Caco-2 (cell line): ENCODE data around the gene KRTAP10-6. TPM values are rescaled to one million over a fixed set of nuclear protein-coding genes. Genes with fewer than 3 reads are reported as not detected.

Experiments used
- BruUV-seq: library from RNA; stranded (reverse); fragments of 400-500 nt; replicated peaks from 2 replicates; lab custom pipeline; 2021; lab: Mats Ljungman, UMichigan
- CTCF ChIA-PET: fragments of 300-600 bp; sonication (Branson Sonifier 250); formaldehyde crosslinking; loops from one replicate; lab custom pipeline; 2022; ENCODE audit warnings: antibody characterized with exemption; lab: Charles Lee
- POLR2A ChIA-PET: fragments of 300-600 bp; sonication (Branson Sonifier 250); formaldehyde crosslinking; loops from one replicate; lab custom pipeline; 2022; ENCODE audit warnings: antibody characterized with exemption; lab: Charles Lee
- DNase-seq, 2 experiments: peaks; one replicate each; pipeline versions ENCODE4 v3.0.0 to v3.0.0-alpha.2; 2020 to 2022
- H3K27me3 ChIP-seq: replicated peaks from 2 replicates; pipeline ENCODE4 v1.6.0; 2011; ENCODE audit warnings: low read length; ENCODE audit not compliant: control insufficient read depth, insufficient read depth
- H3K36me3 ChIP-seq: 2 replicates; pipeline ENCODE4 v1.5.1; 2011; ENCODE audit warnings: low read length; ENCODE audit not compliant: control insufficient read depth, insufficient read depth
- H3K4me1 ChIP-seq: fragments of 250-450 bp; sonication (Bioruptor Pico); 2 replicates; pipeline ENCODE4 v1.5.1; 2020; ENCODE audit warnings: mild to moderate bottlenecking
- H3K4me3 ChIP-seq: 2 replicates; pipeline ENCODE4 v1.5.1; 2011; ENCODE audit warnings: low read depth, mild to moderate bottlenecking, control low read depth, low read length
- H3K9me3 ChIP-seq: fragments of 250-450 bp; sonication (Bioruptor Pico); 2 replicates; pipeline ENCODE4 v1.5.1; 2020; ENCODE audit warnings: mild to moderate bottlenecking, moderate library complexity
- H3K27ac Mint-ChIP-seq: one replicate; pipeline ENCODE4 v1.8.0; 2022; ENCODE audit warnings: mixed read lengths; ENCODE audit not compliant: unreplicated experiment
- H3K27me3 Mint-ChIP-seq: one replicate; pipeline ENCODE4 v1.8.0; 2022; ENCODE audit warnings: mixed read lengths; ENCODE audit not compliant: insufficient read depth, unreplicated experiment
- H3K36me3 Mint-ChIP-seq: one replicate; pipeline ENCODE4 v1.8.0; 2022; ENCODE audit warnings: mild to moderate bottlenecking, mixed read lengths; ENCODE audit not compliant: insufficient read depth, unreplicated experiment
- H3K4me1 Mint-ChIP-seq: one replicate; pipeline ENCODE4 v1.8.0; 2022; ENCODE audit warnings: low read depth, mixed read lengths; ENCODE audit not compliant: unreplicated experiment
- H3K4me3 Mint-ChIP-seq: one replicate; pipeline ENCODE4 v1.8.0; 2022; ENCODE audit warnings: mild to moderate bottlenecking, moderate library complexity, mixed read lengths; ENCODE audit not compliant: unreplicated experiment
- H3K9me3 Mint-ChIP-seq: one replicate; pipeline ENCODE4 v1.8.0; 2022; ENCODE audit warnings: mixed read lengths; ENCODE audit not compliant: unreplicated experiment
- CTCF ChIP-seq, 2 experiments: fragments of 200-600 bp in 1 of 2; IDR thresholded peaks; 1 replicate in 1 of 2; 2 replicates in 1 of 2; pipeline versions ENCODE4 v1.5.1 to v1.8.0; 2011 to 2022; ENCODE audit warnings: antibody characterized with exemption in 1 of 2, control low read depth in 1 of 2, inconsistent platforms in 1 of 2, low read depth in 1 of 2, low read length in 1 of 2, mild to moderate bottlenecking in 1 of 2, moderate library complexity in 1 of 2; ENCODE audit not compliant: insufficient read depth in 1 of 2, severe bottlenecking in 1 of 2, unreplicated experiment in 1 of 2
- intact Hi-C: fragments of 100-400 bp; cut with micrococcal nuclease; formaldehyde crosslinking; loops from one replicate; pipeline ENCODE4 v1.10.0; 2022; ENCODE audit not compliant: unreplicated experiment
- total RNA-seq: library from RNA; stranded (reverse); gene quantifications from 2 replicates; pipeline ENCODE4 v1.2.3, GENCODE V29; 2022

Gene KRTAP10-6
- total RNA-seq, 1 experiment from 2014 or later, result not detected

GRCh38 chr21:44625756-44626155 is 33.5 kb upstream of the KRTAP10-6 start:
- no peaks in the 10 kb centered on the region for H3K36me3 Mint-ChIP-seq
- Histone ChIP-seq H3K4me1 (no peaks in the 10 kb centered on the region), H3K4me3 (no peak overlapping the region), H3K9me3 (peaks cover 14% of the 10 kb centered on the region), H3K27me3 (no peaks in the 10 kb centered on the region), H3K36me3 (no peaks in the 10 kb centered on the region)
- DNase-seq, result no peak
- POLR2A ChIA-PET, result no interaction called here
- no peak for TF ChIP-seq CTCF (IDR thresholded peaks at IDR 0.05; ENCODE audit: insufficient read depth in 1 of 2, low read depth in 1 of 2, low read length in 1 of 2, severe bottlenecking in 1 of 2, unreplicated experiment in 1 of 2)
- intact Hi-C loops, result no loop called here
- no peaks in the 10 kb centered on the region for H3K27me3 Mint-ChIP-seq
- H3K27ac Mint-ChIP-seq, result no peak overlapping the region
- no peaks in the 10 kb centered on the region for H3K4me1 Mint-ChIP-seq
- CTCF ChIA-PET, result no interaction called here
- peaks cover 46% of the 10 kb centered on the region for H3K9me3 Mint-ChIP-seq
- no TSS peak for BruUV-seq
- H3K4me3 Mint-ChIP-seq, result no peak overlapping the region

- no TSS peak for BruUV-seq
- TF ChIP-seq CTCF (IDR thresholded peaks at IDR 0.05; ENCODE audit: insufficient read depth in 1 of 2, low read depth in 1 of 2, low read length in 1 of 2, severe bottlenecking in 1 of 2, unreplicated experiment in 1 of 2), result no peak
- no peak for DNase-seq
- no peaks in the 10 kb centered on the region for H3K4me1 ChIP-seq
- POLR2A ChIA-PET, result no interaction called here
- peaks cover 24% of the 10 kb centered on the region for H3K9me3 ChIP-seq
- H3K36me3 Mint-ChIP-seq, result no peaks in the 10 kb centered on the region
- no peaks in the 10 kb centered on the region for H3K36me3 ChIP-seq
- no peak overlapping the region for H3K4me3 ChIP-seq
- H3K27me3 Mint-ChIP-seq, result no peaks in the 10 kb centered on the region
- peaks cover 54% of the 10 kb centered on the region for H3K9me3 Mint-ChIP-seq
- no peak overlapping the region for H3K27ac Mint-ChIP-seq
- CTCF ChIA-PET, result no interaction called here
- intact Hi-C loops, result no loop called here
- no peaks in the 10 kb centered on the region for H3K27me3 ChIP-seq
- no peak overlapping the region for H3K4me3 Mint-ChIP-seq
- no peaks in the 10 kb centered on the region for H3K4me1 Mint-ChIP-seq
These were observed 31.3 kb upstream of the KRTAP10-6 start for GRCh38 chr21:44623575-44623974.

- H3K27me3 ChIP-seq, result no peaks in the 10 kb centered on the region
- H3K9me3 ChIP-seq, result peaks cover 24% of the 10 kb centered on the region
- no TSS peak for BruUV-seq
- no peak overlapping the region for H3K4me3 ChIP-seq
- no peak for TF ChIP-seq CTCF (IDR thresholded peaks at IDR 0.05; ENCODE audit: insufficient read depth in 1 of 2, low read depth in 1 of 2, low read length in 1 of 2, severe bottlenecking in 1 of 2, unreplicated experiment in 1 of 2)
- no peaks in the 10 kb centered on the region for H3K4me1 ChIP-seq
- Mint-ChIP-seq H3K4me3 (no peak overlapping the region), H3K36me3 (no peaks in the 10 kb centered on the region), H3K4me1 (no peaks in the 10 kb centered on the region), H3K27me3 (peaks cover 6% of the 10 kb centered on the region), H3K9me3 (peaks cover 53% of the 10 kb centered on the region), H3K27ac (no peak overlapping the region)
- no peak for DNase-seq
- ChIA-PET POLR2A (no interaction called here), CTCF (interaction anchor here (0.6 kb wide), 1 partner anchor 18 kb away, joined by 3 read pairs; no protein-coding TSS in a partner anchor)
- no peaks in the 10 kb centered on the region for H3K36me3 ChIP-seq
- intact Hi-C loops, result no loop called here
These were observed 27.6 kb upstream of the KRTAP10-6 start for GRCh38 chr21:44619886-44620285.
